ENCODE measurements around the gene RPL18A. TPM values are rescaled to one million over a fixed set of nuclear protein-coding genes. Genes with fewer than 3 reads are reported as not detected.

Gene RPL18A
- 1,000 to 10,000 TPM; 3,114 to 3,151 TPM for total RNA-seq
- 3,296 TPM for polyA plus RNA-seq

DNA sequence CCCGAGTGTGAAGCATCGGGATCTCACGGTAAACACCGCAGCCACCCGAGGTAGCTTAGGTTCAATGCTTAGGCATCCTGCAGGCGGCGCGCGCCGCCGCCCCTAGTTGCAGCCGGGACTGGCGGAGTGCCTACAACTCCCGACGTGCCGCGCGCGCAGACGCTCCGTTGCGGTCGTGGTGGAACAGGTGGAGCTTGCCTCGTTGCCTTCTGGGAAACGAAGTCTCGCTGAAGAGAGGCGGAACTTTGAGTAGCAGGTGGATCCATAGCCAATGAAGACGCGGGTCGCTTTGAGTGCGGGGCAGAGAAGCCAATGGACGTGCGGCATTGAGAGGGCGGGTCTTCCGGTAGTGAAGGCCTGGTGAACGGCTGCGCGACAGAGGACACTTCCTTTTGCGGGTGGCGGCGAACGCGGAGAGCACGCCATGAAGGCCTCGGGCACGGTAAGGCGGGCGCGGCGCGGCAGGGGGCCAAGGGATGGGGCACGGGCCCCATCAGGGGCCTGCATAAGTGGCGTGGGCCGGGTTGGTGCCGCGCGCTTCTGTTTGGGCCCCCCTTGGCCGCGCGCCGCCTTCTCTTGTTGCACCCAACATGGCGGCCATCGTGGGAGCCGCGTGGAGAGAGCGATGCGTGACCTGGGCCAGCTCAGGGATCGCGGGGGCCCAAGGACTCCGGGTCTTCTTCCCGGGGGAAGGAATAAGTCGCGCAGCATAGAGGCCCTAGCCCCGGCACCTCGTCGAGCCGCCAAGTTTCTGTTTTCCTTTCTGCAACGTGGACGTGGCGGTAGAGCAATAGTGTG is at the start of gene RPL18A:
RPL18A (plus strand) TSS at position 378 of the 798 bp plus-strand sequence; CDS start at position 425, 47 bp downstream.
- peaks cover 27% of the 10 kb centered on the region for H3K4me1 ChIP-seq (ENCODE audit: insufficient read depth, low read length)
- POLR2A ChIA-PET = interaction anchor here (0.5 to 4.0 kb wide), 29 partner anchors 9 to 1197 kb away, joined by 3 to 124 read pairs (median 6); partner anchors contain the start of genes CCDC124, COPE, DDX49 and FCHO1
- H3K27me3 ChIP-seq (ENCODE audit: insufficient read depth, low read length, poor library complexity, severe bottlenecking) = no peaks in the 10 kb centered on the region
- peak; percentile 97 to 99 (median 99) for DNase-seq
- H3K27ac Mint-ChIP-seq = peak within 1 kb of the TSS; percentile 81 to 100 (median 96)
- H3K36me3 ChIP-seq (ENCODE audit: insufficient read depth, low read length) = peaks cover 37% of the 10 kb centered on the region
- H3K27me3 Mint-ChIP-seq = peaks cover 0 to 4% of the 10 kb centered on the region in 2 donors
- H3K9me3 ChIP-seq (ENCODE audit: low read length) = no peaks in the 10 kb centered on the region
- H3K36me3 Mint-ChIP-seq = peaks cover 0 to 48% (median 5%) of the 10 kb centered on the region in 3 donors
- peak within 1 kb of the TSS; percentile 95 for H3K4me3 ChIP-seq (ENCODE audit: low read length)
- CTCF ChIA-PET = interaction anchor here (0.6 to 10.9 kb wide), 52 partner anchors 8 to 416 kb away, joined by 3 to 213 read pairs (median 4); partner anchors contain the start of genes B3GNT3, CCDC124, FCHO1 and JAK3
- H3K9me3 Mint-ChIP-seq = peaks cover 0 to 2% (median 0%) of the 10 kb centered on the region in 5 donors
- H3K27ac ChIP-seq (ENCODE audit: low read depth, low read length) = peak within 1 kb of the TSS; percentile 80
- peak within 1 kb of the TSS; percentile 93 to 100 (median 97) for H3K4me3 Mint-ChIP-seq
- H3K4me1 Mint-ChIP-seq = peaks cover 34 to 40% (median 36%) of the 10 kb centered on the region in 3 donors

DNA sequence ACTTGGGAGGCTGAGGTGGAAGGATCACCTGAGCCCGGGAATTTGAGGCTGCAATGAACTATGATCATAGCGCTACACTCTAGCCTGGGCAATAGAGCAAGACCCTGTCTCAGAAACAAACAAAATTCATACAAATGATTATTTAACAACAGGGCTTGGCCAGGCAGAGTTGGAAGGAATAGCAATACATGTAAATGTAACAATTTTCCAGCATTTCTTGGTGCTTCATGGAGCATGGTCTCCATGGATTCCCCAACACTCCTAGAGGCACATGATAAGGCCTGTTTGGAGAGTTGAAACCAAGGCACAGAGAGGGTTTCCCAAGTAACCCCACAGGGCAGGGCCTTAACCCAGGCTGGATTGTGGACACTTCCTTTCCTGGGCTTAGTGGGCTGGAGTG is 48.6 kb upstream of the RPL18A start:
- Mint-ChIP-seq H3K36me3 (no peaks in the 10 kb centered on the region), H3K27ac (no peak overlapping the region), H3K4me1 (peaks cover 4 to 12% (median 11%) of the 10 kb centered on the region in 3 donors), H3K4me3 (no peak overlapping the region), H3K27me3 (peaks cover 2 to 5% of the 10 kb centered on the region in 2 donors), H3K9me3 (no peaks in the 10 kb centered on the region)
- no peaks in the 10 kb centered on the region for H3K36me3 ChIP-seq (ENCODE audit: insufficient read depth, low read length)
- POLR2A ChIA-PET = no interaction called here
- peaks cover 11% of the 10 kb centered on the region for H3K4me1 ChIP-seq (ENCODE audit: insufficient read depth, low read length)
- peaks cover 3% of the 10 kb centered on the region for H3K27me3 ChIP-seq (ENCODE audit: insufficient read depth, low read length, poor library complexity, severe bottlenecking)
- no peaks in the 10 kb centered on the region for H3K9me3 ChIP-seq (ENCODE audit: low read length)
- no peak overlapping the region for H3K27ac ChIP-seq (ENCODE audit: low read depth, low read length)
- CTCF ChIA-PET = no interaction called here
- H3K4me3 ChIP-seq (ENCODE audit: low read length) = no peak overlapping the region
- DNase-seq = no peak

DNA sequence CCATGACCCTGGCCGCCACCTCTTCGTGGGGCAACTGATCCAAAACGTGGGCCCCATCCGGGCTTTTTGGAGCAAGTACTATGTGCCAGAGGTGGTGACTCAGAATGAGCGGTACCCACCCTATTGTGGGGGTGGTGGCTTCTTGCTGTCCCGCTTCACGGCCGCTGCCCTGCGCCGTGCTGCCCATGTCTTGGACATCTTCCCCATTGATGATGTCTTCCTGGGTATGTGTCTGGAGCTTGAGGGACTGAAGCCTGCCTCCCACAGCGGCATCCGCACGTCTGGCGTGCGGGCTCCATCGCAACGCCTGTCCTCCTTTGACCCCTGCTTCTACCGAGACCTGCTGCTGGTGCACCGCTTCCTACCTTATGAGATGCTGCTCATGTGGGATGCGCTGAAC is 48.0 kb upstream of the RPL18A start:
- no peak for DNase-seq
- no peaks in the 10 kb centered on the region for H3K36me3 Mint-ChIP-seq
- no peak overlapping the region for H3K27ac ChIP-seq (ENCODE audit: low read depth, low read length)
- H3K9me3 Mint-ChIP-seq = no peaks in the 10 kb centered on the region
- no peaks in the 10 kb centered on the region for H3K9me3 ChIP-seq (ENCODE audit: low read length)
- no peak overlapping the region for H3K4me3 Mint-ChIP-seq
- peak overlapping the region in 1 of 8 donors; percentile 36 for H3K27ac Mint-ChIP-seq
- H3K4me3 ChIP-seq (ENCODE audit: low read length) = no peak overlapping the region
- peaks cover 2 to 5% of the 10 kb centered on the region in 2 donors for H3K27me3 Mint-ChIP-seq
- H3K36me3 ChIP-seq (ENCODE audit: insufficient read depth, low read length) = no peaks in the 10 kb centered on the region
- POLR2A ChIA-PET = no interaction called here
- CTCF ChIA-PET = no interaction called here
- H3K4me1 ChIP-seq (ENCODE audit: insufficient read depth, low read length) = peaks cover 11% of the 10 kb centered on the region
- H3K4me1 Mint-ChIP-seq = peaks cover 4 to 12% (median 11%) of the 10 kb centered on the region in 3 donors
- peaks cover 3% of the 10 kb centered on the region for H3K27me3 ChIP-seq (ENCODE audit: insufficient read depth, low read length, poor library complexity, severe bottlenecking)

DNA sequence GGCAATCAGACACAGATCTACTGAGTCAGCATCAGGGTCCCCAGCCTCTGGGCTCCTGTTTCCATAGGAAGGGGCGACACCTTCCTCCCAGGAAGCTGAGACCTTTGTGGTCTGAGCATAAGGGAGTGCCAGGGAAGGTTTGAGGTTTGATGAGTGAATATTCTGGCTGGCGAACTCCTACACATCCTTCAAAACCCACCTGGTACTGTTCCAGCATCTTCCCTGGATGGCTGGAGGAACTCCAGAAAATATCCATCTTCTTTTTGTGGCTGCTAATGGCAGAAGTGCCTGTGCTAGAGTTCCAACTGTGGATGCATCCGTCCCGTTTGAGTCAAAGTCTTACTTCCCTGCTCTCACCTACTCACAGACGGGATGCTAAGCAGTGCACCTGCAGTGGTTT is 47.6 kb upstream of the RPL18A start:
- Histone ChIP-seq H3K27ac (ENCODE audit: low read depth, low read length) (no peak overlapping the region), H3K4me1 (ENCODE audit: insufficient read depth, low read length) (peaks cover 11% of the 10 kb centered on the region), H3K27me3 (ENCODE audit: insufficient read depth, low read length, poor library complexity, severe bottlenecking) (peaks cover 3% of the 10 kb centered on the region), H3K36me3 (ENCODE audit: insufficient read depth, low read length) (no peaks in the 10 kb centered on the region), H3K4me3 (ENCODE audit: low read length) (no peak overlapping the region), H3K9me3 (ENCODE audit: low read length) (no peaks in the 10 kb centered on the region)
- H3K4me3 Mint-ChIP-seq = no peak overlapping the region
- peak overlapping the region in 1 of 8 donors; percentile 36 for H3K27ac Mint-ChIP-seq
- no peaks in the 10 kb centered on the region for H3K9me3 Mint-ChIP-seq
- DNase-seq = no peak
- peaks cover 2 to 5% of the 10 kb centered on the region in 2 donors for H3K27me3 Mint-ChIP-seq
- ChIA-PET CTCF (no interaction called here), POLR2A (no interaction called here)
- H3K4me1 Mint-ChIP-seq = peaks cover 4 to 11% (median 9%) of the 10 kb centered on the region in 3 donors
- no peaks in the 10 kb centered on the region for H3K36me3 Mint-ChIP-seq

DNA sequence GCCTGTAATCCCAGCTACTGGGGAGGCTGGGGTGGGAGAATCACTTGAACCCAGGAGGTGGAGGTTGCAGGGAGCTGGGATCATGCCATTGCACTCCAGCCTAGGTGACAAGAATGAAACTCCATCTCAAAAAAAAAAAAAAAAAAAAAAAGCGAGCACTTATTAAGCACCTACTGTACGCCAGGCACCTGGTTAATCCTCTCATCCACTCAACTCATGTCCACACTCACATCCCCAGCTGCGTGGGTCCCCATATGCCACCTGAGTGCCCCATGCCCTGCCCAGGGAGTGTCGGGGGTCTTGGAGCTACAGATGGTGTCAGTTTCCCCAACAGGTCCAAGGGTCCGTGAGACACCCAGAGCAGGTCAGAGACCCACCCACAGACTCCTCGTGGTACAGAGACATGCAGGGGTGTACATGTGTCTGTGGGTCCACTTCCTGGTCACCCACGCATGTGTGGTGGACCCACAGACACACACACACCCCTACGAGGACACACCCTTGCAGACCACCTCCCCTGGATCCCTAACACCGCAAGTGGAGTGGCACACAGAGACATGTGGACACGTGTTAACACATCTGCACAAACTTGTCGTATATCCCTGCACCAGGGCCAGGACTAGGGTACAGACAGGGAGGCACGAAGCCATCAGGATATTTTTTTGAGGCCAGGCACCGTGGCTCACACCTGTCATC is 41.9 kb upstream of the RPL18A start:
- H3K36me3 Mint-ChIP-seq = no peaks in the 10 kb centered on the region
- no peaks in the 10 kb centered on the region for H3K4me1 Mint-ChIP-seq

GRCh38 chr19:17821190-17821589 is 38.5 kb upstream of the RPL18A start, which contains the start of gene INSL3:
Gene INSL3 (minus strand): TSS chr19:17821519. CDS start chr19:17821506, 13 bp downstream.
- no peaks in the 10 kb centered on the region for H3K4me1 ChIP-seq (ENCODE audit: insufficient read depth, low read length)
- Mint-ChIP-seq H3K27ac (no peak within 1 kb of the TSS), H3K36me3 (peaks cover 0 to 6% (median 0%) of the 10 kb centered on the region in 3 donors), H3K4me3 (peak within 1 kb of the TSS in 1 of 7 donors; percentile 61), H3K4me1 (no peaks in the 10 kb centered on the region), H3K9me3 (no peaks in the 10 kb centered on the region), H3K27me3 (peaks cover 0 to 2% of the 10 kb centered on the region in 2 donors)
- POLR2A ChIA-PET = no interaction called here
- no peak within 1 kb of the TSS for H3K4me3 ChIP-seq (ENCODE audit: low read length)
- H3K27me3 ChIP-seq (ENCODE audit: insufficient read depth, low read length, poor library complexity, severe bottlenecking) = no peaks in the 10 kb centered on the region
- H3K9me3 ChIP-seq (ENCODE audit: low read length) = no peaks in the 10 kb centered on the region
- no peaks in the 10 kb centered on the region for H3K36me3 ChIP-seq (ENCODE audit: insufficient read depth, low read length)
- DNase-seq = no peak
- H3K27ac ChIP-seq (ENCODE audit: low read depth, low read length) = no peak within 1 kb of the TSS
- CTCF ChIA-PET = no interaction called here

More for the DNA sequence above, 41.9 kb upstream of the RPL18A start:
- Histone ChIP-seq H3K27me3 (ENCODE audit: insufficient read depth, low read length, poor library complexity, severe bottlenecking) (no peaks in the 10 kb centered on the region), H3K36me3 (ENCODE audit: insufficient read depth, low read length) (no peaks in the 10 kb centered on the region), H3K4me3 (ENCODE audit: low read length) (no peak overlapping the region), H3K27ac (ENCODE audit: low read depth, low read length) (no peak overlapping the region), H3K9me3 (ENCODE audit: low read length) (no peaks in the 10 kb centered on the region), H3K4me1 (ENCODE audit: insufficient read depth, low read length) (no peaks in the 10 kb centered on the region)
- Mint-ChIP-seq H3K4me3 (no peak overlapping the region), H3K27ac (peak overlapping the region in 2 of 8 donors; percentile 41 to 89), H3K9me3 (no peaks in the 10 kb centered on the region), H3K27me3 (no peaks in the 10 kb centered on the region)
- POLR2A ChIA-PET = interaction anchor here (0.7 kb wide), 1 partner anchor 1426 kb away, joined by 3 read pairs; no protein-coding TSS in a partner anchor
- CTCF ChIA-PET = interaction anchor here (0.7 kb wide), 1 partner anchor 230 kb away, joined by 3 read pairs; no protein-coding TSS in a partner anchor
- DNase-seq = no peak

GRCh38 chr19:17824339-17824738 is 35.4 kb upstream of the RPL18A start:
- H3K27ac ChIP-seq (ENCODE audit: low read depth, low read length) = no peak overlapping the region
- no peaks in the 10 kb centered on the region for H3K27me3 ChIP-seq (ENCODE audit: insufficient read depth, low read length, poor library complexity, severe bottlenecking)
- H3K27ac Mint-ChIP-seq = peak overlapping the region in 3 of 8 donors; percentile 13 to 70 (median 51)
- peaks cover 0 to 26% (median 4%) of the 10 kb centered on the region in 3 donors for H3K36me3 Mint-ChIP-seq
- peaks cover 2% of the 10 kb centered on the region for H3K36me3 ChIP-seq (ENCODE audit: insufficient read depth, low read length)
- no peak overlapping the region for H3K4me3 Mint-ChIP-seq
- no peaks in the 10 kb centered on the region for H3K9me3 ChIP-seq (ENCODE audit: low read length)
- POLR2A ChIA-PET = no interaction called here
- no peak overlapping the region for H3K4me3 ChIP-seq (ENCODE audit: low read length)
- no peak for DNase-seq
- no peaks in the 10 kb centered on the region for H3K4me1 ChIP-seq (ENCODE audit: insufficient read depth, low read length)
- CTCF ChIA-PET = no interaction called here
- no peaks in the 10 kb centered on the region for H3K9me3 Mint-ChIP-seq
- H3K27me3 Mint-ChIP-seq = peaks cover 0 to 2% of the 10 kb centered on the region in 2 donors
- H3K4me1 Mint-ChIP-seq = peaks cover 0 to 4% (median 0%) of the 10 kb centered on the region in 3 donors

All from CD8-positive, alpha-beta memory T cell (primary cell).